ENCODE data around the gene SH3GL1.

SH3GL1 gene

DNA sequence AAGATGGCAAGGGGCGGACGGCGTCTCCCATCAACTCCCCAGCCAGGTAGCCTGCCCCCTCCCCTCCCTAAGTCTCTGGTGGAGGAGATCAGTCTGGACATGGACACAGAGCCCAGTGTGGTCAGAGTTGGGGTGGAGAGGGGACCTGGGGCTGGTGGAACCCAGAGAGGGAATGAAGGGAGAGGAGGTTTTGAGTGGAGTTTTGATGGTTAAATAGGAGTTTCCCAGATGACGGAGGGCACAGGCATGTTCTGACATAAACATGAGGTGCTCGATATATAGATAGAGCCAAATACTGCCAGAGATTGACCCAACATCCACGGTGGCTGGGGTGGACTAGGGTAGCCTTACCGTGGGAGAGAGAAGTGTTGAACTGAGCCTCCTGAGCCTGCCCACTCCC, 81.9 kb downstream of the SH3GL1 start:
- no peak for DNase-seq

DNA sequence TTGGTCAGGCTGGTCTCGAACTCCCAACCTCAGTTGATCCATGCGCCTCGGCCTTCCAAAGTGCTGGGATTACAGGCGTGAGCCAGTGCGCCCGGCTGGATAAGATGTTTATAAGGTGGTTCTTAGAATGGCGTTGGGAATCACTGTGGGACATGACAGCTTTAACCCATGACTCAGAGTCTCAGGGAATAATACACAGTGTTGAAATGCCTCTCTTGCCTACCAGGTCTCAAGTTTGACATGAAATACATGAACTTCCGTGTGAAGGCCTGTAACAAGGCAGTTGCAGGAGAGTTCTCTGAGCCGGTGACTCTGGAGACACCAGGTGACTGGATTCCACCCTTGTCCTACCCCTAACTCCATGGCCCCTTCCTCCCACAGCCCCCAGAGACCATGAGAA, 83.4 kb downstream of the SH3GL1 start:
- DNase-seq, result no peak

DNA sequence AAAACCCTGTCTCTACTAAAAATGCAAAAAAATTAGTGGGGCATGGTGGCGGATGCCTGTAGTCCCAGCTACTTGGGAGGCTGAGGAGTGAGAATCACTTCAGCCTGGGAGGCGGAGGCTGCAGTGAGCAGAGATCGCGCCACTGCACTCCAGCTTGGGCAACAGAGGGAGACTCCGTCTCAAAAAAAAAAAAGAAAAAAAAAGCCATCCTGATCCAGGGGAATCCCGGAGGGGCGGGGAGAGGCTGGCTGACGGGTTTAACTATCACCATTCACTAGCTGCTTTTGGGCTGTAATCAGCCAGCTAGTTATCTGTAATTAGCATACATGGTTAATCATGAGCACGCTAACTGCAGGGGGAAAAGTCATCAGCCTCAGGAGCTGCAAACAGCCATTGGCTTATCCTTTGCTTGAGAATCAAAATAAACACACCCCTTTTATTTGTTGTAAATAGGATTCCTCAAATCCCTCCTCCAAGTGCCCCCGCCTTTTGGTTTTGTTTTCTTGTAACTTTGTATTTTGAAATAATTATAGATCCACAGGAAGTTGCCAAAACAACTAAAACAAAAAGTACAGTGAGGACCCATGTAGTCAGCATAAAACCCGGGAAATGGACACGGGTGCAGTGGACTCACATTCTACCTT, 86.4 kb downstream of the SH3GL1 start:
- DNase-seq, result no peak
